HG02610 (cell line): Measurements from ENCODE around the gene TP73.

ENCODE experiments used
- ATAC-seq: cut with Tn5 transposase; IDR thresholded peaks from one replicate; pipeline ENCODE4 v1.9.1; 2021; ENCODE audit warnings: mild to moderate bottlenecking, moderate library complexity; ENCODE audit not compliant: unreplicated experiment

Gene TP73

GRCh38 chr1:3651026-3651929 lies 1.0 kb upstream of the TP73 start:
- no peak for ATAC-seq

- ATAC-seq = no peak
Observed at GRCh38 chr1:3652548-3653285, 401 bp downstream of the TP73 start.

GRCh38 chr1:3653286-3653618 lies 936 bp downstream of the TP73 start:
- no peak for ATAC-seq

- no peak for ATAC-seq
Observed at GRCh38 chr1:3654549-3655281, 2.4 kb downstream of the TP73 start.

GRCh38 chr1:3656450-3657095 lies 4.3 kb downstream of the TP73 start:
- ATAC-seq = peak; percentile 53

GRCh38 chr1:3657096-3657475 lies 4.8 kb downstream of the TP73 start:
- ATAC-seq = peak; percentile 20

- ATAC-seq = no peak
Observed at GRCh38 chr1:3657578-3658230, 5.4 kb downstream of the TP73 start.

GRCh38 chr1:3658231-3658615 lies 5.9 kb downstream of the TP73 start:
- ATAC-seq = no peak

GRCh38 chr1:3659093-3659492 lies 6.8 kb downstream of the TP73 start:
- ATAC-seq = no peak

- no peak for ATAC-seq
Observed at GRCh38 chr1:3660704-3661103, 8.4 kb downstream of the TP73 start.

GRCh38 chr1:3661631-3662030 lies 9.3 kb downstream of the TP73 start:
- ATAC-seq = no peak

GRCh38 chr1:3662080-3662671 lies 9.9 kb downstream of the TP73 start:
- ATAC-seq = no peak

GRCh38 chr1:3663999-3664699 lies 11.8 kb downstream of the TP73 start:
- ATAC-seq = no peak

- ATAC-seq = no peak
Observed at GRCh38 chr1:3664700-3665375, 12.5 kb downstream of the TP73 start.

GRCh38 chr1:3668148-3668547 lies 15.8 kb downstream of the TP73 start:
- no peak for ATAC-seq

GRCh38 chr1:3668585-3669300 lies 16.4 kb downstream of the TP73 start:
- ATAC-seq = no peak

- ATAC-seq = no peak
Observed at GRCh38 chr1:3669421-3669821, 17.1 kb downstream of the TP73 start.

- ATAC-seq = no peak
Observed at GRCh38 chr1:3669971-3670431, 17.7 kb downstream of the TP73 start.
